SK-MEL-5 (cell line): ENCODE data around the gene MRPL11. TPM values are rescaled to one million over a fixed set of nuclear protein-coding genes. Genes with fewer than 3 reads are reported as not detected.
"Not testable (repeated sequence)": the region's sequence is repeated elsewhere in the genome, so short reads cannot be mapped to it uniquely, and the experiment has no call there.

ENCODE experiments used
- DNase-seq: peaks from one replicate; pipeline ENCODE4 v3.0.0-alpha.2; 2016; ENCODE audit warnings: low read depth, low spot score
- in situ Hi-C: cut with HindIII; loops from 2 replicates; pipeline ENCODE4 v1.10.0; 2016; ENCODE audit warnings: low sequenced_read_pairs, high pct_unique_total_duplicates, low pct_unique_long_range_greater_than_20kb
- total RNA-seq: library from RNA; depleted of rRNA; stranded (reverse); fragments of >200 nt; shearing (Covaris generic); gene quantifications from 2 replicates; pipeline ENCODE4 v1.2.3, GENCODE V29; 2014

Gene MRPL11
- total RNA-seq, 1 experiment from 2014 or later: 45.4 TPM

- in situ Hi-C loops: no loop called here
- no peak for DNase-seq
Observed at GRCh38 chr11:66447012-66447411, 8.4 kb upstream of the MRPL11 start.

GRCh38 chr11:66443602-66444001, 5.0 kb upstream of the MRPL11 start:
- in situ Hi-C loops: no loop called here
- DNase-seq: peak; percentile 28

- in situ Hi-C loops: not testable (repeated sequence)
Observed at GRCh38 chr11:66440940-66441282, 2.3 kb upstream of the MRPL11 start.

GRCh38 chr11:66440101-66440939, 1.7 kb upstream of the MRPL11 start:
- in situ Hi-C loops, DNase-seq: not testable (repeated sequence)

More at GRCh38 chr11:66440940-66441282, 2.3 kb upstream of the MRPL11 start:
- not testable (repeated sequence) for DNase-seq

GRCh38 chr11:66437979-66438503, 607 bp downstream of the MRPL11 start:
- DNase-seq: no peak
- in situ Hi-C loops: no loop called here

GRCh38 chr11:66432597-66432996, 6.1 kb downstream of the MRPL11 start:
- in situ Hi-C loops: no loop called here
- DNase-seq: no peak

GRCh38 chr11:66431871-66432329, 6.7 kb downstream of the MRPL11 start:
- DNase-seq, in situ Hi-C loops: not testable (repeated sequence)

- DNase-seq, in situ Hi-C loops: not testable (repeated sequence)
Observed at GRCh38 chr11:66431287-66431686, 7.4 kb downstream of the MRPL11 start.

- in situ Hi-C loops: no loop called here
- DNase-seq: peak; percentile 71
Observed at GRCh38 chr11:66429983-66430602, 8.6 kb downstream of the MRPL11 start.

- no peak for DNase-seq
- in situ Hi-C loops: no loop called here
Observed at GRCh38 chr11:66428933-66429332, 9.7 kb downstream of the MRPL11 start.

GRCh38 chr11:66426314-66426713, 12.3 kb downstream of the MRPL11 start:
- DNase-seq: no peak
- in situ Hi-C loops: no loop called here

- in situ Hi-C loops: no loop called here
Observed at GRCh38 chr11:66421492-66422205, 17.0 kb downstream of the MRPL11 start.

GRCh38 chr11:66420671-66421476, 17.8 kb downstream of the MRPL11 start, which contains the start of gene NPAS4:
NPAS4 (plus strand) TSS chr11:66421035; CDS start chr11:66421180, 145 bp downstream.
- DNase-seq: no peak
- in situ Hi-C loops: no loop called here

More at GRCh38 chr11:66421492-66422205, 17.0 kb downstream of the MRPL11 start:
- peak; percentile 76 for DNase-seq

- in situ Hi-C loops: no loop called here
- DNase-seq: no peak
Observed at GRCh38 chr11:66419825-66420224, 18.8 kb downstream of the MRPL11 start.

- in situ Hi-C loops: no loop called here
- no peak for DNase-seq
Observed at GRCh38 chr11:66418986-66419308, 19.7 kb downstream of the MRPL11 start.

- peak; percentile 45 for DNase-seq
- in situ Hi-C loops: no loop called here
Observed at GRCh38 chr11:66418168-66418985, 20.3 kb downstream of the MRPL11 start.

- in situ Hi-C loops: no loop called here
- DNase-seq: no peak
Observed at GRCh38 chr11:66417000-66417399, 21.6 kb downstream of the MRPL11 start.
